CD4-positive, alpha-beta T cell treated with Interleukin-17A for 4 hours (primary cell): Measurements from ENCODE around the gene ZNF814.
"Not testable (repeated sequence)": the region's sequence is repeated elsewhere in the genome, so short reads cannot be mapped to it uniquely, and the experiment has no call there.

ENCODE experiments used
- DNase-seq: peaks from one replicate; pipeline ENCODE4 v3.0.0-alpha.2; 2020; ENCODE audit warnings: mixed read lengths

Gene ZNF814

DNA sequence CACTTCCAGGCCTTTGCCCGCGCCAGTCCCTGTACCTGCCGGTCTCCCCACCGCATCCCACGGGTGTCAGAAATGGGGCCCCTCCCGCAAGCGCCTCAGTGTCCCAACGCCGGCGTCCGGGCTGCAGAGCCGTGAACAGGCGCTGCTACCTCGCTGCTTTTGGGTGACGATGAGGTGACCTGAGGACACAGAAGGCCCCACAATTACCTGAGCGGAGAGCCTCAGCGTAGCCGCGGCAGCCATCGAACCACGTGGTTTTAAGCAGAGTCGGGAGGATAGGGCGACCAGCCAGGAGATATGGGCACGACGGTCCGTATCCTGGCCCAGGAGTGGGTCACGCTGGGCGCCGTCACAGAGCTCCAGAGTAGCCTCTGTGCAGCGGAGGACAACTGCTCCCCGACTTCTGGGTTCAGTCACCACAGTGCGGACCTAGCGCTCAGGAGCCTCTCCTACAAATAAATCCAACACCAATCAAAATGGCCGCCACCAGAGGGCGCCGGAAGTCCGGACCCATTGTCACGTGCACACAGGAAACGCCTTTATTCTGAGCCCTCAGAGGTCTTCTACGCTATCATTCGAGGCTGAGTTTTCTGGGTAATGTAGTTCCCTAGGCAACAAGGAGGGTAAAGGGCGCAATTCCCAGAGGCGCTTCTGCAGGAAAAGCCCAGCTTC lies at the start of gene ZNF814:
TSS of gene ZNF814 (minus strand) at position 478 of the 672 bp plus-strand sequence. CDS start at position 243, 235 bp downstream.
- DNase-seq: peak; percentile 79

DNA sequence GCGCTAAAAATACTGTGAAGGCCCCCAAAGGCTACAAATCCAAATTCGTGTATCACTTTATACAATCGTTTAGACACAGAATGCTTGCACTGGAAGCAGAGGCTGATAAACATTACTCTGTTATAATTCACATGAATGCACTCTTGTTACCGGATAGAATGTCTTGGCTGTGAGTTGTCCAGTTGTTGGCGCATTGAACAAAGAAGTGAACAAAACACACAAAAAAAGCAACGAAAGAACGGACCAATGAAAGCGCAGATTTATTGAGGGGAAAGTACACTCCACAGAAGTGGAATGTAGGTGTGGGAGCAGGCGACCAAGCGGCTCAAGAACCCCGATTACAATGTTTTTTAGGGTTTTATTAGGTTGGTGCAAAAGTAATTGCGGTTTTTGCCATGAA lies 46.9 kb upstream of the ZNF814 start:
- no peak for DNase-seq

DNA sequence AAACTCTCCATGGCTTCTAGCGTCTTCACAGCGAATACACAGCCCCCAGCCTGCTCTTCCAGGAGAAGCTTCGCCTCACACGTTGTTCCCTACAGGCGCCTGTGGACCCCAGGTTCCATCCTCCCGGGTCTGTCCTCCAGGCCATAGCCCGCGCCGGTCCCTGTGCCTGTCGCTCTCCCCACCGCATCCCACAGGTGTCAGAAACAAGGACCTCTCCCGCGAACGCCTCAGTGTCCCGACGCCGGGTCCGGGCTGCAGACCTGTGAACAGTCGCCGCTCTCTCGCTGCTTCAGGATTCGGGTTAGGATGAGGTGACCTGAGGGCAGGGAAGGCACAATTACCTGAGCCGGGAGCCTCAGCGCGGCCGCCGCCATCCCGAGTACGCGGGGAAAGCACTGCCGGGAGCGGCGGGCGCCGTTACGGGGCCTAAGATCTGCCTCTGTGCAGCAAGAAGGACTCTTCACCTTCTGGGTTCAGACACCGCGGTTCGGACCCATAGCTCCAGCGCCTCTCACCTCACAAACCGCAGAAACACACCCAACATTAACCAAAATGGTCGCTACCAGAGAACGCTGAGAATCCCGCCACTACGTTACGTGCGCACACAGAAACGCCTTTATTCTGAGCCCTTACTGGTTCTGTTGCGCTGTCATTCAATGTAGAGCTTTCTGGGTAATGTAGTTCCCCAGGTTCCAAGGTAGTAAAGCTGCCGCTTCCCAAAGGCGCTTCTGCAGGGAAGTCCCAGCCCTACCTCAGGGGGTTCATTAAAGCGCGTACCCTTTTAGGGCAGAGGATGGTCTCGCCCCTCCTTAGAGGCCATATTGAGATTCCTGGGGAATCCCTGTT lies 46.2 kb upstream of the ZNF814 start, which contains the start of gene ZNF418:
TSS of gene ZNF418 (minus strand) at position 583 of the 846 bp plus-strand sequence. CDS start 1,580 bp downstream, outside the sequence.
- peak; percentile 32 for DNase-seq

DNA sequence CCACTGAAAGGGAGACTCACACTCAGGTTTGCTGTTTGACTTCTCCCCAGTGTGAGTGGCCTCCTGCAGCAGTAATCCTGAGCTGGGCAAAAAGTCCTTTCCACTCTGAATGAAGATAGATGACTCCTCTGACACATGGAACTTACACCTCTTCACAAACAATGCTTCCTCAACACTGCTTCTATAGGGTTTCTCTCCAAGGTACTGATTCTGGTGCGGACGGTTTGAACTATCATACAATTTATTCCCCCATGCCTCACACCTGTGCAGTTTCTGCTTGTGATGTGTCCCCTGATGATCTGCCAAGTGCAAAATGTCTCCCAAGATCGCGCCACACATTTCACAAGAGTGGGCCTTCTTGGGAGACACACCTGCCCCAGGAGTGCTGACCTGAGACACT lies 38.8 kb upstream of the ZNF814 start:
- DNase-seq: no peak

DNA sequence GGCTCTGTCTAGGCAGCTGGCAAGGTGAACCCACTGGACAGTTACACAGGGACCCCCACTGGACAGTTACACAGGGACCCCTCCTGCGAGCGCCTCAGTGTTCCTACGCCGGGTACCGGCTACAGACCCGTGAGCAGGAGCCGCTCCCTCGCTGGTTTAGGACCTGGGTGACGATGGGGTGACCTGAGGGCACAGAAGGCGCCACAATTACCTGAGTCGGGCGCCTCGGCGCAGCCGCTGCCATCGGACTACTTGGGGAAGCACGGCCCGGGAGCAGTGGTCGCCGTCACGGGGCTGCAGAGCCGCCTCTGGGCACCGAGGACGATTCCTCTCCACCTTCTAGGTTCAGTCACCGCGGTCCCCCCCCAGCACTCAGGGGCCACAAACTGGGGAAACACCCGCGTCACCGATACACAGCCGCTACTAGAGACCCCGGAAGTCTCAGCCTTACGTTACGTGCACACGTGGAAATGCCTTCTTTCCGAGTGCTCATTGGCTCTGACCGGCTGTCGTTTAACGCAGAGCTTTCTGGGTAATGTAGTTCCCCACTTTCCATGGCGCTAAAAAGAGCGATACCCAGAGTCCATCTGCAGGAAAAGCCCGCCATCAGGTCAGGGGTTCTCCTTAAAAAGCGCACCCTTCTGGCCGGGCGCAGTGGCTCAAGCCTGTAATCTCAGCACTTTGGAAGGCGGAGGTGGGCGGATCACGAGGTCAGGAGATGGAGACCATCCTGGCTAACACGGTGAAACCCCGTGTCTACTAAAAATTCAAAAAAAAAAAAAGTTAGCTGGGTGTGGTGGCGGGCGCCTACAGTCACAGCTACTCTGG lies 27.5 kb upstream of the ZNF814 start, which contains the start of gene ZNF417:
TSS of gene ZNF417 (minus strand) at position 425 of the 828 bp plus-strand sequence. CDS start at position 244, 181 bp downstream.
- DNase-seq: peak; percentile 82

DNA sequence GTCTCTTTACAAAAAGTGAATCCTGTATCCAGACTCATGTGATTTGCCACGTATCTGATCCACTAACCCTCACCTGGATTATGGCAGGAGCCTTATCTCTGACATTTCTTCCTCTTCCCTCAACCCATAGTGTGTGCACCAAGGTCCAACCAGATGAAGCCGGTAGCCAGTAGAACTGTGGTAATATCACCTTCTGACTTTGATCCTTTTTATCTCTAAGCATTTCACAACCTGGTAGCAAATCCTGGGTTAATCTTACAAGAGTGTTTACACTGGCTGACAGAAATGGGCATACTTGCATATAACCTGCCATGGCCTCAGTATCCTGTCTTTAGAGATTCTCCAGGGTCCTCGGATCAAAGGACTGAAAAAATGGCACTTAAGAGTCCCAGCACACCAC lies 25.7 kb upstream of the ZNF814 start:
- DNase-seq: no peak

DNA sequence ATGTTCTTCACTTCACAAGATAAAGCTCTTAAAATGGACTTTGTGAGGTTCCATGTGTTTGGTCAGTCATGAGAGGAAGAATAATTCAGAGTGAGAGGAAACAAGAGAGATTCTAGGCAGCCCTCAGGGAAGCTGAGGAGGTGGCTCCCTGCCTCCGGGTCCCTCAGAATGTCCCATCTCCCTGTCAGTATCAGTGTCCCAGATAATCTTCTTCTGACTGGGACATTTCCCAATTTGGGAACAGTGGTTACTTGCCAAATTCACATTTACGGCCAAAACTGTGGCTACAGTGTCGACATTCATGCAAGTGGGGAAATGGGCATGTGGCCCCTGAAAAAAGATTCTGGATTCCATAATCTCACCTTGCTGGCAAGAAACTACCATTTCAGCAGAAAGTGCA lies 18.6 kb upstream of the ZNF814 start:
- no peak for DNase-seq

DNA sequence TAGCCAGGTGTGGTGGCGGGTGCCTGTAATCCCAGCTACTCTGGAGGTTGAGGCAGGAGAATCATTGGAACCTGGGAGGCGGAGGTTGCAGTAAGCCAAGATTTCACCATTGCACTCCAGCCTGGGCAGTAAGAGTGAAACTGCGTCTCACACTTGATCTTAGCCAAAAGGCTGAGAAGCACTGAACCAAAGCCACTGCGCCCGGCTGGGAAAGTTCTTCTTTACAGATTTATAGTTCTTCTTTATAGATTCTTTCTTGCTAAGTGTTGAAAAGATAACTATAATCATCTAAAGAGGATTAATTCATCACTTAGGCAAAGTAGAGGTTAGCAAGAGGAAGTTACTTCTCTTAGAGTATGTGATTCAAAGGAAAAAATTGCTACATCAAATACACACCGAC lies 16.4 kb upstream of the ZNF814 start:
- no peak for DNase-seq

DNA sequence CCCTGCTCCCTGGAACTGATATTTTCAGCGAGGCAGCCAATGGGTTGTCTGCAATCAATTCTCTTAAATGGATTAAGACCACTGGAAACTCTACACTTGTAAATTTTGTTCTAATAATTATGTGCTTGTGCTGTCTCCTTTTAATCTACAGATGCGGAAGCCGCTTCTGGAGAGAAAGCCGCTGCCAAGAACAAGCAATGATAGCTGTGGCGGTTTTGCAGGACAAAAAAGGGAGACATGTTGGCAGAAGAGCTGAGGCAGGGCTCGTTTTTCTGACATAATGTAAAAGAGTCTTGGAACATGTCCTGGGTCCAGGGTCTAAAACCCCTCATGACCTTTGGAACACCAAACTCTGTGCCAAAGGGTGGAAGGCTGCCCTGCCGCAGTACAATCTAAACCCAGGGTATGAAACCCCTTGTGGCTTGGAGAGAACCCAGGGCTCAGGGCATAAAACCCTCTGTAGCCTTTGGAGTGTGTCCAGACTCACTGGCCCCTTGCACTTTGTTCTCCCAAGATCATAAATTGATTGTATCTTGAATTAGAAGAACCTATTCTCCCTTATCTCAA lies 14.9 kb upstream of the ZNF814 start:
- DNase-seq: no peak

DNA sequence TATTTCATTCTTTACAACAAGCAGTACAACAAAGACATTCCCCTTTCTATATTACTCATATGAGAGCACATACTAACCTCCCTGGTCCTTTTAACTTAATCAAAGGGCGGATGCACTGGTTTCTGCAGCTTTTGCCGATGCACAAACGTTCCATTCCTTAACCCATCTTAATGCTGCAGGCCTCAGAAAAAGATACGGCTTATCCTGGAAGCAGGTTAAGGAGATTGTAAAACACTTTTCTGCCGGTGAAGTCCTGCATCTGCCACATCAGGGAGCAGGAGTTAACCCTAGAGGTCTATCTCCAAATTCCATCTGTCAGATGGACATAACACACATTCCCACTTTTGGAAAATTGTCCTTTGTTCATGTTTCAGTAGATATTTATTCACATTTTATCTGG lies 11.5 kb upstream of the ZNF814 start:
- no peak for DNase-seq

DNA sequence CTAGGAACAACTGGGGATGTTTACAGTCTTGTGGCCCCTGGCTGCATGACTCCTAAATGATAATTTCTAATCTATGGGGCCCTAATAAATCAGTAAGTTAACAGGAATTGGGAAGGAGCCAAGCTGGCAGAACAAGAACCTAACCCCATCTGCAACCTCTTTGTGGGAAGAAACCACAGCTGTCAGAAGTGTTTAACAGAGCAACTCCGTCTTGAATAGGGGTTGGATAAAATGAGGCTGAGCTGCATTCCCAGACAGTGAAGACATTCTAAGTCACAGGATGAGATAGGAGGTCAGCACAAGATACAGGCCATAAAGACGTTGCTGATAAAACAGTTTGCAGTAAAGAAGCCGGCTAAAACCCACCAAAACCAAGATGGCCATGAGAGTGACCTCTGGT lies 1.9 kb upstream of the ZNF814 start:
- not testable (repeated sequence) for DNase-seq

DNA sequence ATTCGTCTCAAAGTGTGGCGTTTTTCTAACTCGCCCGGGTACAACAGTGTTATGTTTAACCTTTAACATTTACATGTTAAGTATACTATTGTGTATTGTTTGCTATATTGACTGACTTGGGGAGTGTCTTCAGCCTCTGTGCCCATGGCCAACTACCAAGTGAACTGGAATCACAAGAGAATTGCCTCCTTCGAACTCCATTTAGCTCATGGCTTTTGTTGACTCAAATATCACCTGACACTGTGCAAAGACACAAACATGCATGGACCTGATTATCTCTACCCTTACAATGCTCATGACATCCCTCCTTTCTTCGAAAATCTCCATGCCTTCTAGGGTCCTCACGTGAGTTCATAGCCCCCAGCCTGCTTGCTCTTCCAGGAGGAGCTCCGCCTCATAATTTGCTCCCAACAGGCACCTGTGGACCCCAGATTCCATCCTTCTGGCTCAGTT lies 704 bp downstream of the ZNF814 start:
- no peak for DNase-seq

DNA sequence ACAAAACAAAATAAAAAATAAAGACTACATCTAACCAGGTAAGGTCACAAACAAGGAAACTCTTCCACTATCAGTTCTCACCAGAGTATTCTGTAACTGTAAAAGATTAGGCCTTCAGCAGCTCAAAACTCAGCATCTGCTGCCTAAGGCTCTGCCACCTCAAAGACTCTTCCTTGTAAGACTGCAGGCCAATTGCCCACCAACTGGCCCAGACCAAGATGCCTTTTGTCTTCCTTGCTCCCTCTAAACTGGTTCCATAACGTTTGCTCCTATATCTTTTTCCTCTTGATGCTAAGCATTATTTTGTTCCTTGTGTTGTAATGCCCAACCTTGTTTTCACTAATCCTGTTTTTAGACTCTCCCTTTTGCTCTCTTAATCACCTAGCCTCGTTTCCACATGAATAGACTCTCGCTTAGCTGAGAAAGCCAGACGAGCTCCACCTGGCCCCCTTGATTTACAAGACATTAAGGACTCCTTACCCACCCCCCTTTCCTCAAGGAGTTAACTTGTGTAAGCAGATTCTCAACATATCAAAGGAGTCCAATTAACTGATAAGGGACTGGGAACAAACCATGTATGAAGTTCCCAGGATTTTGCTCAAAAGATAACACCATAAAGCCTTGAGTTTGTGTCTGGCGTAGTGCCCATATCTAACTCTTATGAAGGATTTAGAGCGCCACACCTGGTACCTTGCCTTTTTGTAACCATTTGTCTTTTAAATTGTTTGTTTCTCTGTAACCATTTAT lies 1.5 kb downstream of the ZNF814 start:
- DNase-seq: no peak

DNA sequence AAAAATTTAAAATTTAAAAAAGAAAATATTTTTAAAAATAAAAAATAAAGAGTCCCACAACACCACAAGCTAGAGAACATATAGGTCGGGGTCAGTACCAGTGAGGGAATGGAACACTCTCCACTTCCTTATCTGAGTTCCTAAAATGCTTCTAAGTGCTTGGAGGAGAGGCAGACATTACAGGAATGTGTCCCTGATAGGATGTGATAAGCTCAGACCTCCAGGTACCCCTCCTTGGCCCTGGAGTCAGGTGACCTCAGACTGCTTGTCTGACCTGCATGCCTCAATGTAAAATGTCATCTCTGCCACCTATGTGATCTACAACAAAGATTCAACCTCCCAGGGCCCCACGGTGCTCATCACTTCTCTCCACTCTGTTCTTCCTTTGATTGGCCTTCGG lies 2.8 kb downstream of the ZNF814 start:
- no peak for DNase-seq

DNA sequence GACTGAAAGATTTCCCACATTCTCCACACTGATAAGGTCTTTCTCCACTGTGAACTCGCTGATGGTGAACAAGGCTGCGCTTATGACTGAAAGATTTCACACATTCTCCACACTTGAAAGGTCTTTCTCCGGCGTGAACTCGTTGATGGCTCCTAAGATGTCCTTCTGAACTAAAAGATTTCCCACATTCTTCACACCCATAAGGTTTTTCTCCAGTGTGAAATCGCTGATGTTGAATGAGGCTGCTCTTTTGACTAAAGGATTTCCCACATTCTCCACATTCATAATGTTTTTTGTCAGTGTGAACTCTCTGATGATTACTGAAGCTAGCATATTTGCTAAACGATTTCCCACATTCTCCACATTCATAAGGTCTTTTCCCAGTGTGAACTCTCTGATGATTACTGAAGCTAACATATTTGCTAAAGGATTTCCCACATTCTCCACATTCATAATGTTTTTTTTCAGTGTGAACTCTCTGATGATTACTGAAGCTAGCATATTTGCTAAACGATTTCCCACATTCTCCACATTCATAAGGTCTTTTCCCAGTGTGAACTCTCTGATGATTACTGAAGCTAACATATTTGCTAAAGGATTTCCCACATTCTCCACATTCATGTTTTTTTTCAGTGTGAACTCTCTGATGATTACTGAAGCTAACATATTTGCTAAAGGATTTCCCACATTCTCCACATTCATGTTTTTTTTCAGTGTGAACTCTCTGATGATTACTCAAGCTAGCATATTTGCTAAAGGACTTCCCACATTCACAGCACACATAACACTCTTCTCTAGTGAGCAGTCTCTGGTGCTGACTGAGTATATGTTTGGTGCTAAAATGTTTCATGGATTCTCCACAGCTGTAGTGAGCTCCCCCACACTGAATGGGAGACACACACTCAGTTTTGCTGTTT lies 14.7 kb downstream of the ZNF814 start:
- not testable (repeated sequence) for DNase-seq

DNA sequence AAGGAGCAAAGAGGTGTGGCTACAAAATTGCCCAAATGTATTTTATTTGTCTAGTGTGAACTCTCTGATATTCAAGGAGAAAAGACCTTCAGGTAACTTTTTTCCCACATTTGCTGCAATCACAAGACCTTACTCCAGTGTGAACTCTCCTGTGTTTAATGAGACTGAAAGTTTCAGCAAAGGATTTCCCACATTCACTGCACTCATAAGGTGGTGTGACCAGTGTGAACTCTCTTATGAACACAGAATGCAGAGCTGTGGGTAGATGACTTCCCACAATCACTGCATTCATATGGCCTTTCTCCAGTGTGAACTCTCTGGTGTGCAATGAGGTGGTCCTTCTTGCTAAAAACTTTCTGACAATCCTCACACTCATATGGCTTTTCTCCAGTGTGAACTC lies 16.4 kb downstream of the ZNF814 start:
- no peak for DNase-seq

DNA sequence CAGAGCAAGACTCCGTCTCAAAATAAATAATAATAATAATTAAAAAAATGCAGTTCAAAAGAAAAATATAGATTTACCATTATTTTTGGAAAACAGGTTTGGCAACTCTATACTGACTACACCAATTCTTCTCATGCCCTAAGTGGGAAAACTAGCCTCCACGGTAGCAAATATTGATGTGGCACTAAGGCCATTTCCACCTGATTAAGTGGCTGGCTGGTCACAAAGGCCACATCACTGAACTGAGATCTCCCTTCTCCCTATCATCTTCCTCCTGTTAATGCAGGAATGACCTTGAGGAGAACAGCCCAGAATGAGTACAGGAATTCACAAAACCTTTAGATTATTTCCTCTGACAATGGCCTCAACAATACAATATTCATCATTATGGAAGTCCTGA lies 18.6 kb downstream of the ZNF814 start:
- DNase-seq: no peak

DNA sequence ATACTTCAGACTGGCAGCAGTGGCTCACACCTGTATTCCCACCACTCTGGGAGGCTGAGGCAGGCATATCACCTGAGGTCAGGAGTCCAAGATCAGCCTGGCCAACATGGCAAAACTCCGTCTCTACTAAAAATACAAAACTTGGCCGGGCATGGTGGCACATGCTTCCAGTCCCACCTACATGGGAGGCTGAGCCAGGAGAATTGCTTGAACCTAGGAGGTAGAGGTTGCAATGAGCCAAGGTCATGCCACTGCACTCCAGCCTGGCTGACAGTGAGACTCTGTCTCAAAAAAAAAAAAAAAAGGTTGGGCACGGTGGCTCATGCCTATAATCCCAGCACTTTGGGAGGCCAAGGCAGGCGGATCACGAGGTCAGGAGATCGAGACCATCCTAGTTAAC lies 19.2 kb downstream of the ZNF814 start:
- not testable (repeated sequence) for DNase-seq

DNA sequence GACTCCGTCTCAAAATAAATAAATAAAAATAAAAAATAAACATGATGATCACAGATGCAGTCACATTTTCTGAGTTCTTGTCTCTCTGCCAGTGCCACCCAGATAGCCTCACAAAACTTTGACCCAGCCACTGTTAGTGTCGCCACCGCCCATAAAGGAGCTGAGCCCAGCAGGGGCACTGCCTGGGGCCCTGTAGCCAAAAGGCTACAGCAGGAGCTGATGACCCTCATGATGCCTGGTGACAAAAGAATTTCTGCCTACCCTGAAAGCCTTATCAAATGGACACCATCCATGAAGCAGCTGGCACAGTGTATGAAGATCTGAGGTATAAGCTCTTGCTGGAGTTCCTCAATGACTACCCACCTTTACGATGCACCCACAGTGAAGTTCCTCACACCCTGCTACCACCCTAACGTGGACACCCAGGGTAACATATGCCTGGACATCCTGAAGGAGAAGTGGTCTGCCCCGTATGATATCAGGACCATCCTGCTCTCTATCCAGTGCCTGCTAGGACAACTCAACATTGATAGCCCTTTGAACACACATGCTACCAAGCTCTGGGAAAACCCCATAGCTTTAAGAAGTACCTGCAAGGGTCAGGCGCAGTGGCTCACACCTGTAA lies 20.9 kb downstream of the ZNF814 start:
- DNase-seq: no peak

DNA sequence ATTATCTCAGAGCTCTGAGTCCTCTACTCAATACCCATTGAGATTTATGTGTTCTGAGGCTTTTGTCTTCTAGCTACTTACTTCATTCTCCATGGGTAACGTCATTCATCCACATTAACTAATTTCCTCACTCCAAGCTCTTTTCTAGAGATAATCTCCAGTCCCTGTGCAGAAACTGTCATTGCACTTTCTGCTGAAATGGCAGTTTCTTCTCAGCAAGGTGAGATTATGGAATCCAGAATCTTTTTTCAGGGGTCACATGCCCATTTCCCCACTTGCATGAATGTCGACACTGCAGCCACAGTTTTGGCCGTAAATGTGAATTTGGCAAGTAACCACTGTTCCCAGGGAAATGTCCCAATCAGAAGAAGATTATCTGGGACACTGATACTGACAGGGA lies 26.5 kb downstream of the ZNF814 start:
- not testable (repeated sequence) for DNase-seq
